Prostate gland (tissue), 2 donors: ENCODE data around the gene RALGDS. TPM values are rescaled to one million over a fixed set of nuclear protein-coding genes. Genes with fewer than 3 reads are reported as not detected.

Experiments used
- DNase-seq: peaks from one replicate; pipeline ENCODE4 v3.0.0-alpha.2; 2019; ENCODE audit warnings: low spot score
- H3K27ac ChIP-seq, 2 donors: fragments of 200-600 bp; sonication (generic); 2 replicates each; pipeline ENCODE4 v1.5.1; 2017 to 2019
- H3K27me3 ChIP-seq: fragments of 200-600 bp; sonication (generic); replicated peaks from 2 replicates; pipeline ENCODE4 v1.5.1; 2019; ENCODE audit not compliant: insufficient read depth
- H3K36me3 ChIP-seq, 2 donors: fragments of 200-600 bp; sonication (generic); 1 replicate in 1 of 2; 2 replicates in 1 of 2; pipeline versions ENCODE4 v1.5.1 to v1.8.1; 2017 to 2019
- H3K4me1 ChIP-seq: fragments of 200-600 bp; sonication (generic); replicated peaks from 2 replicates; pipeline ENCODE4 v1.5.1; 2019
- H3K4me3 ChIP-seq, 2 donors: fragments of 200-600 bp; sonication (generic); 2 replicates each; pipeline ENCODE4 v1.5.1; 2017 to 2019
- H3K9me3 ChIP-seq: fragments of 200-600 bp; sonication (generic); 2 replicates; pipeline ENCODE4 v1.5.1; 2017
- CTCF ChIP-seq, 4 experiments: fragments of 200-600 bp in 2 of 4; fragments of 450-650 bp in 2 of 4; sonication (generic) in 2 of 4; IDR thresholded peaks; 1 replicate in 3 of 4; 2 replicates in 1 of 4; pipeline ENCODE4 v1.5.1; 2016 to 2019; ENCODE audit warnings: antibody characterized with exemption in 4 of 4, mild to moderate bottlenecking in 2 of 4, moderate library complexity in 2 of 4
- POLR2A ChIP-seq: fragments of 450-650 bp; IDR thresholded peaks from one replicate; pipeline ENCODE4 v1.6.1; 2016; ENCODE audit warnings: antibody characterized with exemption, mild to moderate bottlenecking
- POLR2AphosphoS5 ChIP-seq: sonication (generic); formaldehyde crosslinking; IDR thresholded peaks from one replicate; pipeline ENCODE4 v1.6.1; 2017; ENCODE audit warnings: antibody characterized with exemption
- WGBS: methylation state at CpG from one replicate; pipeline ENCODE4 v1.1.5; 2018; 5-methylcytosine and 5-hydroxymethylcytosine counted together
- intact Hi-C: fragments of 100-400 bp; cut with DNase I; formaldehyde crosslinking; loops from one replicate; pipeline ENCODE4 v1.14.2; 2022
- total RNA-seq, 2 donors: library from RNA; depleted of rRNA; stranded (reverse); fragments of >200 nt; gene quantifications; one replicate each; pipeline ENCODE4 v1.1.0, GENCODE V29; 2016

The RALGDS gene
- total RNA-seq, 2 donors from 2014 or later: 49.6 to 77.4 TPM

DNA sequence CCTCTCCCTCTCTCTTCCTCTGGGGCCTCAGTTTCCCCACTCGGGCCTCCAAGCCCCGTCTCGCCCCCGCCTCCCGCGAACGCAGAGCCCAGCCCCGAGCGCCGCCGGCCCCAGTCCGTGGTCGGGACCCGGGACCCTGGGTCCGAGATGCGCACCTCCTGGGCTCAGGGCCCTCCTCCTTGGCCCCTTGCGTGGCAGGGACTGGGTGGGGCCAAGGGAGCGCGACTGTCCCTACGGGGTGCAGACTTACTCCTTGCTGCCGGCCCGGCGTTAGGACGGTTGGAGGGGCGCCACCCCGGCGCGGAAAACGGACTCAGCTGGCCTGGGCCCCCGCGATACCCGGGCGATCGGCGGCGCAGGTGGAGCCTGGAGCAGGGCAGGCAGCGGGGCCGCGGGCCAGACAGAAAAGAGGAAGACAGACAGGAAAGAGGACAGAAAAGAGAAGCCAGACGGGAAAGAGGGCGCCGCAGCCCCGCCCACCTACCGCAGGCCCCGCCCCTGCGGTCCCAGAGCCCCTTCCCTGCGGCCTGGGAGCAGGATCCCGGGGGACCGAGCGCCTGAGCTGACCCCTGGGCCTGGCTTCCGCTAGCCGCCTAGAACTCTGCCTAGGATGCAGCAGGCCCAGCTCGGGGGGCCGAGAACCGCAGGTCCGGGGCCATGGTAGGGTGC, 42.6 kb upstream of the RALGDS start, which contains the start of gene GBGT1:
GBGT1 (minus strand) TSS at position 411 of the 669 bp plus-strand sequence. CDS start 1,502 bp downstream, outside the sequence.
- H3K27ac ChIP-seq: peak within 1 kb of the TSS; percentile 58 to 60
- H3K4me3 ChIP-seq: peak within 1 kb of the TSS; percentile 57 to 58
- TF ChIP-seq POLR2A (peak; percentile 49), POLR2AphosphoS5 (peak; percentile 36), CTCF (IDR thresholded peaks at IDR 0.05) (no peak)
- H3K4me1 ChIP-seq: peaks cover 8% of the 10 kb centered on the region
- no peaks in the 10 kb centered on the region for H3K27me3 ChIP-seq
- WGBS: 2% methylated on average over 43 of the region's 56 CpGs
- intact Hi-C loops: no loop called here
- H3K9me3 ChIP-seq: no peaks in the 10 kb centered on the region
- no peaks in the 10 kb centered on the region for H3K36me3 ChIP-seq
- DNase-seq: no peak

- intact Hi-C loops: no loop called here
- TF ChIP-seq POLR2A (no peak), POLR2AphosphoS5 (no peak), CTCF (IDR thresholded peaks at IDR 0.05) (no peak)
- DNase-seq: no peak
- WGBS: 24% methylated on average over 52 of the region's 54 CpGs
- Histone ChIP-seq H3K9me3 (no peaks in the 10 kb centered on the region), H3K4me3 (peak overlapping the region; percentile 57 to 58), H3K27me3 (no peaks in the 10 kb centered on the region), H3K27ac (peak overlapping the region; percentile 58 to 60), H3K4me1 (peaks cover 8% of the 10 kb centered on the region), H3K36me3 (no peaks in the 10 kb centered on the region)
Observed at GRCh38 chr9:133162861-133163503, 41.9 kb upstream of the RALGDS start.

GRCh38 chr9:133161547-133161950, 40.5 kb upstream of the RALGDS start:
- intact Hi-C loops: no loop called here
- 80% methylated on average over 4 of the region's 4 CpGs for WGBS
- no peak for DNase-seq
- Histone ChIP-seq H3K36me3 (no peaks in the 10 kb centered on the region), H3K4me3 (no peak overlapping the region), H3K27me3 (no peaks in the 10 kb centered on the region), H3K9me3 (no peaks in the 10 kb centered on the region), H3K27ac (no peak overlapping the region), H3K4me1 (peaks cover 8% of the 10 kb centered on the region)
- TF ChIP-seq CTCF (IDR thresholded peaks at IDR 0.05): no peak
- TF ChIP-seq POLR2A: no peak
- TF ChIP-seq POLR2AphosphoS5: no peak

GRCh38 chr9:133160742-133161546, 39.9 kb upstream of the RALGDS start:
- H3K36me3 ChIP-seq: no peaks in the 10 kb centered on the region
- peaks cover 8% of the 10 kb centered on the region for H3K4me1 ChIP-seq
- no peak overlapping the region for H3K27ac ChIP-seq
- no peak overlapping the region for H3K4me3 ChIP-seq
- H3K9me3 ChIP-seq: no peaks in the 10 kb centered on the region
- DNase-seq: no peak
- intact Hi-C loops: no loop called here
- H3K27me3 ChIP-seq: no peaks in the 10 kb centered on the region
- 71% methylated on average over 9 of the region's 9 CpGs for WGBS
- TF ChIP-seq POLR2A (no peak), POLR2AphosphoS5 (peak; percentile 65), CTCF (IDR thresholded peaks at IDR 0.05) (peak in 3 of 4 experiments; percentile 48 to 71 (median 55))
